AG04449 (cell line): ENCODE data around the gene GRPEL1.

Experiments used
- CTCF ChIA-PET: fragments of 350-600 bp; formaldehyde crosslinking; extraction: SDS; loops from one replicate; lab custom pipeline; 2021; ENCODE audit warnings: antibody characterized with exemption; lab: Yijun Ruan, JAX
- POLR2A ChIA-PET: fragments of 400-600, 350-600 bp; formaldehyde crosslinking; extraction: SDS; loops from one replicate; lab custom pipeline; 2020; ENCODE audit warnings: antibody characterized with exemption, inconsistent platforms; lab: Yijun Ruan, JAX
- DNase-seq: peaks from one replicate; pipeline ENCODE4 v3.0.0-alpha.2; 2010; ENCODE audit warnings: low read depth, low spot score
- H3K4me3 ChIP-seq: 2 replicates; pipeline ENCODE4 v1.5.1; 2011; ENCODE audit warnings: low read depth, mild to moderate bottlenecking, control low read depth, low read length
- TF ChIP-seq, protein P1 (sequence below): IDR thresholded peaks from one replicate; pipeline ENCODE4 v1.5.1; 2011; ENCODE audit warnings: mild to moderate bottlenecking, moderate library complexity, low read length, control low read depth, inconsistent platforms; ENCODE audit not compliant: insufficient read depth; ENCODE audit errors: missing control alignments

Gene GRPEL1

GRCh38 chr4:7043284-7044136, 24.4 kb downstream of the GRPEL1 start, which contains the start of gene TADA2B:
Gene TADA2B (plus strand): TSS chr4:7043372. CDS start chr4:7043580, 208 bp downstream.
- ChIA-PET CTCF (interaction anchor here (0.7 to 7.1 kb wide), 29 partner anchors 9 to 326 kb away, joined by 3 to 101 read pairs (median 5); partner anchors contain the start of genes GRPEL1 and TBC1D14), POLR2A (interaction anchor here (0.6 to 1.7 kb wide), 6 partner anchors 9 to 281 kb away, joined by 3 to 8 read pairs (median 4); partner anchors contain the start of genes GRPEL1 and TBC1D14)
- TF ChIP-seq, protein P1, sequence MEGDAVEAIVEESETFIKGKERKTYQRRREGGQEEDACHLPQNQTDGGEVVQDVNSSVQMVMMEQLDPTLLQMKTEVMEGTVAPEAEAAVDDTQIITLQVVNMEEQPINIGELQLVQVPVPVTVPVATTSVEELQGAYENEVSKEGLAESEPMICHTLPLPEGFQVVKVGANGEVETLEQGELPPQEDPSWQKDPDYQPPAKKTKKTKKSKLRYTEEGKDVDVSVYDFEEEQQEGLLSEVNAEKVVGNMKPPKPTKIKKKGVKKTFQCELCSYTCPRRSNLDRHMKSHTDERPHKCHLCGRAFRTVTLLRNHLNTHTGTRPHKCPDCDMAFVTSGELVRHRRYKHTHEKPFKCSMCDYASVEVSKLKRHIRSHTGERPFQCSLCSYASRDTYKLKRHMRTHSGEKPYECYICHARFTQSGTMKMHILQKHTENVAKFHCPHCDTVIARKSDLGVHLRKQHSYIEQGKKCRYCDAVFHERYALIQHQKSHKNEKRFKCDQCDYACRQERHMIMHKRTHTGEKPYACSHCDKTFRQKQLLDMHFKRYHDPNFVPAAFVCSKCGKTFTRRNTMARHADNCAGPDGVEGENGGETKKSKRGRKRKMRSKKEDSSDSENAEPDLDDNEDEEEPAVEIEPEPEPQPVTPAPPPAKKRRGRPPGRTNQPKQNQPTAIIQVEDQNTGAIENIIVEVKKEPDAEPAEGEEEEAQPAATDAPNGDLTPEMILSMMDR: peak; percentile 12
- no peak for DNase-seq
- H3K4me3 ChIP-seq: peak within 1 kb of the TSS; percentile 80

- POLR2A ChIA-PET: interaction anchor here (0.6 to 1.7 kb wide), 5 partner anchors 10 to 281 kb away, joined by 3 to 8 read pairs (median 5); partner anchors contain the start of genes GRPEL1 and TBC1D14
- peak; percentile 74 for DNase-seq
- peak overlapping the region; percentile 80 for H3K4me3 ChIP-seq
- CTCF ChIA-PET: interaction anchor here (0.5 to 7.1 kb wide), 33 partner anchors 8 to 327 kb away, joined by 3 to 101 read pairs (median 4); partner anchors contain the start of genes BLOC1S4, GRPEL1 and TBC1D14
- TF ChIP-seq, protein P1: no peak
These were observed 25.2 kb downstream of the GRPEL1 start for GRCh38 chr4:7042503-7043283.

- ChIA-PET CTCF (interaction anchor here (0.9 to 7.1 kb wide), 13 partner anchors 7 to 324 kb away, joined by 3 to 101 read pairs (median 11); partner anchors contain the start of gene GRPEL1), POLR2A (interaction anchor here (1.3 to 1.7 kb wide), 2 partner anchors 26 to 133 kb away, joined by 6 to 8 read pairs; partner anchors contain the start of genes GRPEL1 and TBC1D14)
- TF ChIP-seq, protein P1: no peak
- peak overlapping the region; percentile 80 for H3K4me3 ChIP-seq
- DNase-seq: no peak
These were observed 25.9 kb downstream of the GRPEL1 start for GRCh38 chr4:7041801-7042502.

GRCh38 chr4:7041246-7041645, 26.6 kb downstream of the GRPEL1 start:
- no peak for DNase-seq
- ChIA-PET POLR2A (no interaction called here), CTCF (interaction anchor here (0.8 to 7.1 kb wide), 5 partner anchors 11 to 324 kb away, joined by 3 to 101 read pairs (median 20); partner anchors contain the start of gene GRPEL1)
- H3K4me3 ChIP-seq: no peak overlapping the region
- TF ChIP-seq, protein P1: no peak

GRCh38 chr4:7040765-7041164, 27.1 kb downstream of the GRPEL1 start:
- TF ChIP-seq, protein P1: no peak
- no peak for DNase-seq
- no peak overlapping the region for H3K4me3 ChIP-seq
- CTCF ChIA-PET: interaction anchor here (0.8 to 5.0 kb wide), 3 partner anchors 11 to 323 kb away, joined by 3 to 27 read pairs (median 4); no protein-coding TSS in a partner anchor
- POLR2A ChIA-PET: no interaction called here
